Fibroblast of peridontal ligament (primary cell): ENCODE results near the gene ADCY2.
A peak's percentile ranks its signal among the peaks of the same experiment; 100 is the strongest.

Experiments
- DNase-seq: peaks from one replicate; pipeline ENCODE4 v3.0.0-alpha.2; 2010; ENCODE audit errors: extremely low read depth

Gene ADCY2

GRCh38 chr5:7868773-7869473 is 473.0 kb downstream of the ADCY2 start, which contains the start of the genes FASTKD3 and MTRR:
TSS of gene FASTKD3 (minus strand) at chr5:7869031. CDS start at chr5:7868083, 948 bp downstream.
TSS of gene MTRR (plus strand) at chr5:7869148. CDS start at chr5:7870795, 1,647 bp downstream.
- peak; percentile 89 for DNase-seq

- no peak for DNase-seq
Measured at GRCh38 chr5:7869474-7870136, 473.7 kb downstream of the ADCY2 start.

- no peak for DNase-seq
Measured at GRCh38 chr5:7871653-7872052, 475.7 kb downstream of the ADCY2 start.

GRCh38 chr5:7872517-7873130 is 476.7 kb downstream of the ADCY2 start:
- no peak for DNase-seq

- no peak for DNase-seq
Measured at GRCh38 chr5:7873216-7873615, 477.3 kb downstream of the ADCY2 start.

- DNase-seq: no peak
Measured at GRCh38 chr5:7874639-7875038, 478.7 kb downstream of the ADCY2 start.

GRCh38 chr5:7875151-7875550 is 479.2 kb downstream of the ADCY2 start:
- no peak for DNase-seq

GRCh38 chr5:7876867-7877266 is 480.9 kb downstream of the ADCY2 start:
- peak; percentile 62 for DNase-seq

GRCh38 chr5:7877851-7878250 is 481.9 kb downstream of the ADCY2 start:
- DNase-seq: peak; percentile 23

GRCh38 chr5:7878381-7878873 is 482.5 kb downstream of the ADCY2 start:
- DNase-seq: peak; percentile 42
